SJCRH30 (cell line): ENCODE measurements around the gene ARHGAP33. TPM values are rescaled to one million over a fixed set of nuclear protein-coding genes. Genes with fewer than 3 reads are reported as not detected.
"Not testable (repeated sequence)": the region's sequence is repeated elsewhere in the genome, so short reads cannot be mapped to it uniquely, and the experiment has no call there.

Source experiments
- DNase-seq, 2 experiments: peaks; one replicate each; pipeline ENCODE4 v3.0.0-alpha.2; 2015 to 2020
- H3K27ac ChIP-seq: fragments of 250-450 bp; sonication (Bioruptor Pico); 2 replicates; pipeline ENCODE4 v1.5.1; 2020; ENCODE audit warnings: mild to moderate bottlenecking, moderate library complexity
- H3K27me3 ChIP-seq: fragments of 250-450 bp; sonication (Bioruptor Pico); 2 replicates; pipeline ENCODE4 v1.5.1; 2020; ENCODE audit warnings: mild to moderate bottlenecking, moderate library complexity
- H3K36me3 ChIP-seq: fragments of 250-450 bp; sonication (Bioruptor Pico); 2 replicates; pipeline ENCODE4 v1.5.1; 2020; ENCODE audit warnings: mild to moderate bottlenecking, moderate library complexity
- H3K4me1 ChIP-seq: fragments of 250-450 bp; sonication (Bioruptor Pico); 2 replicates; pipeline ENCODE4 v1.5.1; 2020; ENCODE audit warnings: mild to moderate bottlenecking, moderate library complexity
- H3K4me3 ChIP-seq: fragments of 250-450 bp; sonication (Bioruptor Pico); 2 replicates; pipeline ENCODE4 v1.5.1; 2020; ENCODE audit warnings: mild to moderate bottlenecking, moderate library complexity
- H3K9me3 ChIP-seq: fragments of 250-450 bp; sonication (Bioruptor Pico); replicated peaks from 2 replicates; pipeline ENCODE4 v1.5.1; 2020; ENCODE audit warnings: mild to moderate bottlenecking, moderate library complexity
- total RNA-seq: library from RNA; depleted of rRNA; stranded (reverse); fragments of >200 nt; shearing (Covaris generic); gene quantifications from 2 replicates; pipeline ENCODE4 v1.2.3, GENCODE V29; 2014

The ARHGAP33 gene
- total RNA-seq, 1 experiment from 2014 or later: 8.9 TPM

DNA sequence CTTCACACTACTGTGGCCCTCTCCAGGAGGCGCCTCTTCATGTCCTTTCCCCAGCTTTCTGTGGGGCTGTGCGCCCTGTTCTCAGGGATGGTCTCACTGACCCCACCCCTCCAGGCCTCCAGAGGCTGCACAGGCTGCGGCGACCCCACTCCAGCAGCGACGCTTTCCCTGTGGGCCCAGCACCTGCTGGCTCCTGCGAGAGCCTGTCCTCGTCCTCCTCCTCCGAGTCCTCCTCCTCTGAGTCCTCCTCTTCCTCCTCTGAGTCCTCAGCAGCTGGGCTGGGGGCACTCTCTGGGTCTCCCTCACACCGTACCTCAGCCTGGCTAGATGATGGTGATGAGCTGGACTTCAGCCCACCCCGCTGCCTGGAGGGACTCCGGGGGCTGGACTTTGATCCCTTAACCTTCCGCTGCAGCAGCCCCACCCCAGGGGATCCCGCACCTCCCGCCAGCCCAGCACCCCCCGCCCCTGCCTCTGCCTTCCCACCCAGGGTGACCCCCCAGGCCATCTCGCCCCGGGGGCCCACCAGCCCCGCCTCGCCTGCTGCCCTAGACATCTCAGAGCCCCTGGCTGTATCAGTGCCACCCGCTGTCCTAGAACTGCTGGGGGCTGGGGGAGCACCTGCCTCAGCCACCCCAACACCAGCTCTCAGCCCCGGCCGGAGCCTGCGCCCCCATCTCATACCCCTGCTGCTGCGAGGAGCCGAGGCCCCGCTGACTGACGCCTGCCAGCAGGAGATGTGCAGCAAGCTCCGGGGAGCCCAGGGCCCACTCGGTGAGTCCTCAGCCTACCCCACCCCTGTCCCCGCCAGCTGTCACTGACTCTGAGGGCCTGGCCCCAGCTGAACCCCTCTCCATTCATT is 11.2 kb downstream of the ARHGAP33 start:
- H3K27me3 ChIP-seq: no peaks in the 10 kb centered on the region; the same call in 1 of the 2 replicates
- DNase-seq: no peak
- H3K4me1 ChIP-seq: no peaks in the 10 kb centered on the region
- H3K36me3 ChIP-seq: no peaks in the 10 kb centered on the region; the same call in 1 of the 2 replicates
- no peak overlapping the region for H3K27ac ChIP-seq
- H3K9me3 ChIP-seq: no peaks in the 10 kb centered on the region
- H3K4me3 ChIP-seq: no peak overlapping the region

DNA sequence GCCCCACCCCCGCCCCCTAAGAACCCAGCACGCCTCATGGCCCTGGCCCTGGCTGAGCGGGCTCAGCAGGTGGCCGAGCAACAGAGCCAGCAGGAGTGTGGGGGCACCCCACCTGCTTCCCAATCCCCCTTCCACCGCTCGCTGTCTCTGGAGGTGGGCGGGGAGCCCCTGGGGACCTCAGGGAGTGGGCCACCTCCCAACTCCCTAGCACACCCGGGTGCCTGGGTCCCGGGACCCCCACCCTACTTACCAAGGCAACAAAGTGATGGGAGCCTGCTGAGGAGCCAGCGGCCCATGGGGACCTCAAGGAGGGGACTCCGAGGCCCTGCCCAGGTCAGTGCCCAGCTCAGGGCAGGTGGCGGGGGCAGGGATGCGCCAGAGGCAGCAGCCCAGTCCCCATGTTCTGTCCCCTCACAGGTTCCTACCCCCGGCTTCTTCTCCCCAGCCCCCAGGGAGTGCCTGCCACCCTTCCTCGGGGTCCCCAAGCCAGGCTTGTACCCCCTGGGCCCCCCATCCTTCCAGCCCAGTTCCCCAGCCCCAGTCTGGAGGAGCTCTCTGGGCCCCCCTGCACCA is 11.9 kb downstream of the ARHGAP33 start:
- H3K4me3 ChIP-seq: no peak overlapping the region

DNA sequence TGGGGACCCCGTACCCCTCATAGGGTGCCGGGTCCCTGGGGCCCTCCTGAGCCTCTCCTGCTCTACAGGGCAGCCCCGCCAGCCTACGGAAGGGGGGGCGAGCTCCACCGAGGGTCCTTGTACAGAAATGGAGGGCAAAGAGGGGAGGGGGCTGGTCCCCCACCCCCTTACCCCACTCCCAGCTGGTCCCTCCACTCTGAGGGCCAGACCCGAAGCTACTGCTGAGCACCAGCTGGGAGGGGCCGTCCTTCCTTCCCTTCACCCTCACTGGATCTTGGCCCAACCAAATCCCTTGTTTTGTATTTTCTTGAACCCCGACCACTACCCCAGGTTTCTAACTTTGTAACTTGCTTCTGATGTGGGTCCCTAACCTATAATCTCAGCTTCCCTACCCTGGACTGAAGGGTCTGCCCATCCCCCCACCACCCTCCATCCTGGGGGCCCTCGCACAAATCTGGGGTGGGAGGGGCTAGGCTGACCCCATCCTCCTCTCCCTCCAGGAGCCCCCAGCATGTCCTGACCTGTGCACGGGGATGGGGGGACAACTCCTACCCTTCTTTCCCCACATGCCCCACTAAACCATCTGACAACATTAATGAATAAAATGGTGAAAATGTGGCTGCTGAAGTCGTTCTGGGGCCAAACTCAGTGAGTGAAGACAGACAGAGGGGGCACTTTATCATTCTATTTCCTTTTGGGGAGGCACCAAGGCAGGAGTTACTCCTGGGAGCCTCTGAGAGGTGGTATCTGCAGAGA is 13.0 kb downstream of the ARHGAP33 start:
- no peak overlapping the region for H3K4me3 ChIP-seq
- DNase-seq: no peak
- H3K27ac ChIP-seq: no peak overlapping the region
- H3K4me1 ChIP-seq: no peaks in the 10 kb centered on the region
- H3K9me3 ChIP-seq: no peaks in the 10 kb centered on the region
- H3K27me3 ChIP-seq: no peaks in the 10 kb centered on the region
- no peaks in the 10 kb centered on the region; the same call in 1 of the 2 replicates for H3K36me3 ChIP-seq

More for the DNA sequence above, 11.9 kb downstream of the ARHGAP33 start:
- DNase-seq: no peak
- H3K27me3 ChIP-seq: no peaks in the 10 kb centered on the region
- no peaks in the 10 kb centered on the region; the same call in 1 of the 2 replicates for H3K36me3 ChIP-seq
- no peaks in the 10 kb centered on the region for H3K4me1 ChIP-seq
- H3K9me3 ChIP-seq: no peaks in the 10 kb centered on the region
- H3K27ac ChIP-seq: no peak overlapping the region

DNA sequence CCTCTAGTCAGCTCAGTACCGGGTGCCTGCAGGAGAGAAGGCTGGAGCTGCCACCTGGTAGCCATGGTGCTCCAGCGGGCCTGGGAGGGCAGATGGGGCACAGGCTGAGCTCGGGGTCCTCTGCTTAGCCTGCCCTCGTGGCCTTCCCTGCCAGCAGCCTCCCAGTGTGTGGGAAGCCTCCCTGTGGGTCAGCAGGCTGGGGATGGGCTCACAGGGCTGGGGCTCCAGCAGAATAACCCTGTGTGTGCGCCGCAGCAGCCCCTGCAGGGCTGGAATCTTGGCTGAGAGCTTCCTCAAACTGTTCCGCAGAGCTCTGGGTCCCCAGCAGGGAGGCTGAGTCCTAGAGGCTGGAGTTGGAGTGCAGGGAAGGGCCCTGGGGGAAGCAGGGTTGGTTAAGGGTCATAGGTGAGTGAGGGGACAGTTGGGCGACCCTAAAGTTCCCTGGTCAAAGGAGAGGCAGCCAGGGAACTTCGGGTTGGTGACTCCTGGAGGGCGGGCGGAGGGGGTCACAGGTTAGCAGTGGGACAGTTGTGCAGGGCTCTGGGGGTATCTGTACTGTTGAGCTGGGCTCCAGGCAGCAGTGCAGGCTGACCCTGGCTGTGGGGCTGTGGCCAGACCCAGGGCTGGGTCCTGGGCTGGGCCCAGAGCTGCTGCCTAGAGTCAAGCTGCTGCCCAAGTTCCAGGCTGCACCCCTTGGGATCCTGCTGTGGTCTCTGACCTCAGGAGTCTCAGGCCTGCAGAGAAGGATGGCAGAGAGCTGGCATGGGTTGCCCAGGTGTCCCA is 14.0 kb downstream of the ARHGAP33 start:
- Histone ChIP-seq H3K36me3 (no peaks in the 10 kb centered on the region; the same call in 1 of the 2 replicates), H3K9me3 (no peaks in the 10 kb centered on the region), H3K27ac (no peak overlapping the region), H3K4me3 (no peak overlapping the region), H3K4me1 (no peaks in the 10 kb centered on the region), H3K27me3 (no peaks in the 10 kb centered on the region)
- no peak for DNase-seq

DNA sequence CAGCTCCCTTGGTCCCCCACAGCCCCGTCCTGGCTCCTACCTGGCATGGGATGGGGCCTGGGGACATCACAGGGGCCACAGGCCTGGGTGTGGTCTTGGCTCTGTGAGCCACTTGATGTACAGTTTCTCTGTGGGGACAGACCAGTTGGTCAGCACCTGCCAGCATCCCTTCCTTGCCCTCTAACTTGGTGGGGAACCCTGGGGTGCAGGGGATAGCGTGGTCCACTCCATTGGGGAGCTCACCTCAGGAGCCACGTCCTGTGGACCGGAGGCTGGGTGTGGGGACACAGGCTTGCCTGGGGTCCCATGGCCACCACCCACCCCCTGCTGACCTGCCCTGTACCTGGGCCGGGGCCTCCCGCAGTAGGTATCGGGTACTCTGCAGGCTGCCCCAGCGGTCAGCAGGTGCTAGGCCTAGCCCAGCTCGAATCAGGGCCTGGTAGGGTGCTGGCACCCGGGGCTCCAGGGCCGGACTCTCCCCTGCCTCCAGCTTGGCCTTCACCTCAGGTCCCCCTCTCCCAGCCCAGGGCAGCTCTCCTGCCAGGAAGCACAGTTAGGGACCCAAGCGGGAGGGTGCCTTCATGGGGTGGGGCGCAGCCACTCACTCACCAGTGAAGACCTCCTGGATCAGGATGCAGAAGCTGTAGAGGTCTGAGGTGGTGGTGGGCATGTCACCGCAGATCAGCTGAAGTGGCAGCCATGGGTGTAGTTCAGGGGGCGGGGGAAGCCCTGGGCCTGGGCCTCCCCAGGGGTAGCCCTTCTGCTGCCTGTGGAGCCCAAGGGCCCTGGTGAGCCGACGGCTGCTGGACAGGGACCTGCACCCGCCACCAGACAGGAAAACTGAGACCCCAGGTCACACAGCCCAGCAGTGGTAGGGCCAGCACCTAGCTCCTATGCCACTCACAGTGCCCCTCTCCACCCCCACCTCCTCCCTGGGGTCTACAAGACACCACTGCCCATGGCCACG is 14.9 kb downstream of the ARHGAP33 start:
- H3K9me3 ChIP-seq: no peaks in the 10 kb centered on the region
- no peaks in the 10 kb centered on the region for H3K4me1 ChIP-seq
- H3K27me3 ChIP-seq: no peaks in the 10 kb centered on the region
- H3K4me3 ChIP-seq: no peak overlapping the region
- DNase-seq: no peak
- H3K27ac ChIP-seq: no peak overlapping the region
- H3K36me3 ChIP-seq: no peaks in the 10 kb centered on the region; the same call in 1 of the 2 replicates

DNA sequence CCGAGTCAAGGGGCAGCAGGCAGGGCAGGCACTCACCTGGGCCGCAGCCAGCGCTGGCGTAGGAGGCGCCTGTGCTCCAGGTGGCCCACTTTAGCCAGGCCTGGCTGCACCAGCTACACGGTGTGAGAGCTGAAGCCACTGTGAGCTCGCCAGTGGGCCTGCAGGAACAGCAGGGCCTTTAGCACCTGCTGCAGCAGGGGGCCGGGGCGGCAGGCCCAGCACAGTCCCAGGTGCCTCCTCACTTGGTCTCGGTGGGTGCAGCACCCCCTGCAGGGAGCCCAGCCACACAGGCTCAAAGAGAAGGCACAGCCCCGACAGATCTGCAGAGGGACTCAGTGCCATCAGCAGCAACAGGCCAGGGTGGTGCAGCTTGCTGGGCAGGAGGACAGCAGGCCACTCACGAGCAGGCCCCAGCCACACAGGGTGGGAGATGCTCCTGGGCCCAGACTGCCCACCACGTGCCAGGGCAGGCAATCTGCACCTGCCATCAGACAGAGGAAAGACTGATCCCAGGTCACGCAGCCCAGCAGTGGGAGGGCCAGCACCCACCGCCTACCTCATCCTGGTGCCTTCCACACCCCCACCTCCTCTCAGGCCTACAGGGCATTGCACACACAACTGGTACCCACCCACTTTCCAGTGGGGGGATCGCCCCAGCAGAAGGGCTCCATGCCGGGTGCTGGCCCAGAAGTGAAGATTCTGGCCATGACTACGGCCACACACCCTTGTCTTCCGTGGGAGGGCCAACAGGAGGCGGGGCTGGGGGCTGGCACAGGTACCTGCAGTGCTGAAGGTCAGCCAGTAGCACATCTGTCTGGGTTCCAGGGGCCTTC is 15.8 kb downstream of the ARHGAP33 start:
- Histone ChIP-seq H3K4me3 (no peak overlapping the region), H3K36me3 (no peaks in the 10 kb centered on the region), H3K4me1 (no peaks in the 10 kb centered on the region), H3K27me3 (no peaks in the 10 kb centered on the region), H3K9me3 (no peaks in the 10 kb centered on the region), H3K27ac (no peak overlapping the region)
- peak in 1 of 2 experiments; percentile 38 for DNase-seq

DNA sequence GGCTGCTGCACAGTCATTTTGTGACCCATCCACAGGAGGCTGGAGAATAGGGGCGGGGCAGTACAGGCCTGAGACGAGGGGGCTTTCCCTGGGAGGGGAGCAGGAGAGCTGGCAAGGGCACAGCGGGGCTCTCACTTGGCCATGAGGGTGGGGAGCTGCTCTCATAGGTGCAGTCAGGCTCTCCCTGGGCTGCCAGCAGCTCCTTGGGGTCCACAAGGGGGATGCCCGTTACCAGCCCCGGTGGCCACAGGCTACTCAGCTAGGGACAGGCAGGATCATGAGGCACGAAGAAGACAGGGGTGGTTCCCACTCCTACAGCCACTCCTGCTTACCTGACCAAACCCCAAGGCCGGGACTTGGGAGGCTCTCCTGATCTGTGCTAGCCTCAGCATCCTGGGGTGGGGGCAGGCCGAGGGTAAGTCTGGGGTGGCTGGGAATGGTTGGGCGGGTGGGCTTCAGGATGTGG is 16.5 kb downstream of the ARHGAP33 start:
- no peak overlapping the region for H3K27ac ChIP-seq
- no peaks in the 10 kb centered on the region for H3K9me3 ChIP-seq
- H3K4me1 ChIP-seq: no peaks in the 10 kb centered on the region
- no peak overlapping the region for H3K4me3 ChIP-seq
- H3K27me3 ChIP-seq: no peaks in the 10 kb centered on the region
- no peak for DNase-seq
- no peaks in the 10 kb centered on the region for H3K36me3 ChIP-seq

DNA sequence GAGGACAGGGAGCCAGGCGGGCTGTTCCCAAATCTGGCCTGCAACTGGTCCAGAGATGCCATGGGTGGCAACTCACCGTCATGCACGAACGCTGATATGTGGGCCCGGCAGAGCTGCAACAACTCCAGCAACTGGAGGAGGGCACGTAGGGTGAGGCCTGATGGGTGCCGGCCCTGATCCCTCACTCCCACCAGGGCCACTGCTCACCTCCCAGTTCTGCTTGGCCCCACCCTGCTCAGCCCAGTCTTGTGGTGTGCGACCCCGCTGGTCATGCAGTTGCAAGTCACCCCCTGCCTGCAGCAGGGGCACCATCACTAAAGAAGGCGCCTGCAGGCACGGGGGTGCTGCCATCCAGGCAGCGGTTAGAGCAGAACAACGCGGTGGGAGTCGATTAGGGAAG is 16.9 kb downstream of the ARHGAP33 start:
- Histone ChIP-seq H3K4me1 (no peaks in the 10 kb centered on the region), H3K36me3 (no peaks in the 10 kb centered on the region), H3K9me3 (no peaks in the 10 kb centered on the region), H3K27me3 (no peaks in the 10 kb centered on the region), H3K27ac (no peak overlapping the region), H3K4me3 (no peak overlapping the region)
- DNase-seq: no peak

DNA sequence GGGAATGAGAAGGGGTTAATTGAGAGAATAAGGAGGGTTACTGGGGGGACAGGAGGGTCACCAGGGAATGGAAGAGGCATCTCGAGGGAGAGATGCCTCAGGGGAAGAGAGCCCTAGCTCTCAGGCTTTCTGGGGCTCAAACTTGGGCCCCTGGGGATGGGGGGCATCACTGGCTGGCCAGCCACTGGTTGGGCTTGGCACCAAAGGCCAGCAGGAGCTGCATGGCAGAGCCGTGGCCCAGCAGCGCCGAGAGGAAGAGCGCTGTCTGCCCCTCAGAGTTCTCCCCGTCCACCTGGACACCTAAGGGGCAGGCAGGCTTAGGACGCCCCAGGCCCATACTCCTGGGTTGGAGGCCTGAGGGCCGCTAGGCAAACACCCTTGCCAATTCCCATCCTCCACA is 17.5 kb downstream of the ARHGAP33 start:
- Histone ChIP-seq H3K36me3 (no peaks in the 10 kb centered on the region), H3K4me1 (no peaks in the 10 kb centered on the region), H3K27ac (no peak overlapping the region), H3K27me3 (no peaks in the 10 kb centered on the region), H3K9me3 (no peaks in the 10 kb centered on the region), H3K4me3 (no peak overlapping the region)
- no peak for DNase-seq

DNA sequence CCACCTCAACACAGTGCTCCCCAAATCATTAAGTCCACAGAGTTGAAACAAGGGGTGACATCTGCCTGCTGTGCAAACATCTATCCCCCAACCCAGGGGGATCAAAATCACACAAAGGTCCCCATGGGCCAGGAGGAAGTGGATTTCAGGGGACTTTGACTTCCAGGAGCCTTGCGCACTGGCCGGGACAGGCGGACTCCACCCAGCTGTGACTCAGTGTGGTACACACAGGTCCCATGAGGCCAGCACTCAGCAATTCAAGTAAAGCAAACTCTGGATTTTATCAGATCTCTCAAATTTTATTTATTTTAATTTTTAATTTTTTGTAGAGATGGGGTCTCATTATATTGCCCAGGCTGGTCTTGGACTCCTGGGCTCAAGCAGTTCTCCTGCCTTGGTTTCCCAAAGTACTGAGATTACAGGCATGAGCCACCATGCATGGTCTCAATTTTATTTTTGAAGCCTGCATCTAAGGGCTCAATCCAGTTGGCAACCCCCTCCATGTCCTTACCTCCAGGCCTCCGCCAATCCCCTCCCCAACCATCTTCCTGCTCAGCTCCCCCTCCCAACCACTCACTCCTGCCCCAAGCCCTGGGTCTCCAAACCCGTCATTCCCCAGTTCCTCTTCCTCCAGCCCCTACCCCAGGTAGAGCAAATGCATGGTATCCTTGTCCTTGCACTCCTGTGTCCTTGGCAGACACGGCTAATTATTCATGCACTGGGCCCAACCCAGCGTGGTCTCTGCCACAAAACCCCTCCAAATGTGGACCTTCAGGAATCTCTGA is 18.2 kb downstream of the ARHGAP33 start:
- no peaks in the 10 kb centered on the region for H3K27me3 ChIP-seq
- H3K4me3 ChIP-seq: no peak overlapping the region
- H3K4me1 ChIP-seq: no peaks in the 10 kb centered on the region
- no peaks in the 10 kb centered on the region for H3K36me3 ChIP-seq
- H3K27ac ChIP-seq: no peak overlapping the region
- H3K9me3 ChIP-seq: no peaks in the 10 kb centered on the region
- no peak for DNase-seq

DNA sequence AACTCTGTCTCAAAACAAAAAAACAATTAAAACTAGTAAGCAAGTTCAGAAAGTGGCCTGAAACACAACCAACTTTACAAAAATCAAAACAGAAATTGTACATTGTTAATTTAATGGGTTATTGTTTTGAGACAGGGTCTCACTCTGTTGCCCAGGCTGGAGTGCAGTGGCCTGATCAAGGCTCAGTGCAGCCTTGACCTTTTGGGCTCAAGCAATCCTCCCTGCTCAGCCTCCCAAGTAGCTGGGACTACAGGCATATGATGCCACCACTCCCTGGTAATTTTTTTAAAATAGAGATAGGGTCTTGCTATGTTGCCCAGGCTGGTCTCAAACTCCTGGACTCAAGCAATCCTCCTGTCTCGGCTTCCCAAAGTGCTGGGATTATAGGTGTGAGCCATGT is 20.2 kb downstream of the ARHGAP33 start:
- not testable (repeated sequence) for H3K27me3 ChIP-seq, H3K4me3 ChIP-seq, H3K27ac ChIP-seq, DNase-seq, H3K36me3 ChIP-seq, H3K9me3 ChIP-seq, H3K4me1 ChIP-seq
